DND-41 (cell line): Measurements from ENCODE around the gene ADAMTSL3.

ENCODE experiments used
- EZH2 ChIP-seq: IDR thresholded peaks from 3 replicates; pipeline ENCODE4 v1.6.1; 2012; ENCODE audit warnings: borderline replicate concordance, low read depth, mild to moderate bottlenecking, moderate library complexity, low read length, inconsistent platforms; ENCODE audit not compliant: severe bottlenecking
- TF ChIP-seq, protein P1 (sequence below): IDR thresholded peaks from 2 replicates; pipeline ENCODE4 v1.5.1; 2012; ENCODE audit warnings: borderline replicate concordance, low read length, moderate library complexity, mild to moderate bottlenecking; ENCODE audit not compliant: poor library complexity, severe bottlenecking; ENCODE audit errors: extremely low read depth

DNA sequence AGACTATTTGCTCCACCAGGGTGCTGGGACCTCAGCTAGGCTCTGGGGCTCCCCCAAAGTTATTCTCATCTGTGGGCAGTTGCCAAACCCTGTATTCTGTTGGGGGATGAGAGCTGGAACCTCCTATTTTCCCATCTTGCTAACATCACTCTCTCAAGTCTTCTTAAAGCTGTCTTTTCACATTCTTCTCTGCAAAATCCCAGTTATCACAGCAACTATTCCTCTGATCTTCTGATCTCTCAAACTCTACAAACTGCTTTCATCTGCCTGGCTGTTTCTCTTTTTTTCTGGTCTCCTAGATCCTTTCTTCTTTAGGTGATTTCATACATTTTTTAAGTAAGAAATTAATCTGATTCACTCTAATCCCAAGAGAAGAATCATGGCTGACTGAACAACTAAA, 10.7 kb upstream of the ADAMTSL3 start:
- TF ChIP-seq, protein P1, sequence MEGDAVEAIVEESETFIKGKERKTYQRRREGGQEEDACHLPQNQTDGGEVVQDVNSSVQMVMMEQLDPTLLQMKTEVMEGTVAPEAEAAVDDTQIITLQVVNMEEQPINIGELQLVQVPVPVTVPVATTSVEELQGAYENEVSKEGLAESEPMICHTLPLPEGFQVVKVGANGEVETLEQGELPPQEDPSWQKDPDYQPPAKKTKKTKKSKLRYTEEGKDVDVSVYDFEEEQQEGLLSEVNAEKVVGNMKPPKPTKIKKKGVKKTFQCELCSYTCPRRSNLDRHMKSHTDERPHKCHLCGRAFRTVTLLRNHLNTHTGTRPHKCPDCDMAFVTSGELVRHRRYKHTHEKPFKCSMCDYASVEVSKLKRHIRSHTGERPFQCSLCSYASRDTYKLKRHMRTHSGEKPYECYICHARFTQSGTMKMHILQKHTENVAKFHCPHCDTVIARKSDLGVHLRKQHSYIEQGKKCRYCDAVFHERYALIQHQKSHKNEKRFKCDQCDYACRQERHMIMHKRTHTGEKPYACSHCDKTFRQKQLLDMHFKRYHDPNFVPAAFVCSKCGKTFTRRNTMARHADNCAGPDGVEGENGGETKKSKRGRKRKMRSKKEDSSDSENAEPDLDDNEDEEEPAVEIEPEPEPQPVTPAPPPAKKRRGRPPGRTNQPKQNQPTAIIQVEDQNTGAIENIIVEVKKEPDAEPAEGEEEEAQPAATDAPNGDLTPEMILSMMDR = no peak
- no peak for TF ChIP-seq EZH2
